ENCODE measurements around the gene STX8. TPM values are rescaled to one million over a fixed set of nuclear protein-coding genes. Genes with fewer than 3 reads are reported as not detected.

Gene STX8
- total and polyA plus RNA-seq, 7 donors = 40.4 to 104 (median 72.6) TPM

DNA sequence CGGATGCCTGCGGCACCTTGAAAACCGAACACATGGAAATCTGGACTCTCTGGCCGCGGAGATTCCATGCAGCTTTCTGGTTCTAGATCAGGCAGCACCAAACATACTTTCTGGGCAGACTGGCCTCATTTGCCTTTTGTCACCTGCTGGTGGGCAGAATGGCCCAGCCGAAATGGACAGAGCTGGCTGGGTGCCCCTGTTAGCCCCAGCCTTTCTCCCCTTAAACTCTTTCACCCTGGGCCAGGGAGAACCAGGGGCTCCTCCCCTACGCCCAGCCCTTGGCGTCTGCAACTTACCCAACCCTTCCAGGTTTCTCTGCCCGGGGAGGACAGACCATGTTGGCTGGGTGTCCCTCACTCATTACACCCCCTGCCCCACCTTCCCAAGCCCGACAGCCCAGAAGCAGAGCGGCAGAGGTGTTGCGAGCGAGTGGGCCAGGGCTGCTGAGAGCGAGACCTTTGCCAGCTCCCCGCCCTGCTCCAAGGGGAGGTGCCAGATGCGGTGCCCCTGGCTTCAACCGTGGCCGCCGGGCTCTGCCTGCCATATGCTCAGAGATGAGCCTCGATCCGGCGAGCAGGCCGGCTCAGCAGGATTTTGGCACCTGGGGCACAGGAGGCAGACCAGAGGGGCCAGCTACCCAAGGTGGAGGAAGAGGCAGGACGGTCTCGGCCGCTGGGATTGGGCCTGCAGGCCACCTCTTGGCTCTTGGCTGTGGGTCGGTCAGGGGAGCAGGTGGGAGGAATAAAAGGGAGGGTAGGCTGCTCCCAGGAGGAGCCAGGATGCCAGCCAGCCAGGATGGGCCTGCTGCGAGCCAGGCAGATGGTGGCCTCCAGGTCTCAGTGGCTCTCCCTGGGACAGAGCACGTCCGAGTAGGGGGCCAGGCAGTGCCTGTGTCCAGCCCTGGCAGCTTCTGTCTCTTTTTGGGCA, 363.0 kb downstream of the STX8 start:
- intact Hi-C loops (cut with DNase I) = no loop called here
- H3K4me3 ChIP-seq = no peak overlapping the region
- WGBS, 2 donors = 95% methylated on average over 30 of the region's 30 CpGs
- no peaks in the 10 kb centered on the region for H3K27me3 ChIP-seq
- DNase-seq = no peak
- H3K36me3 ChIP-seq = no peaks in the 10 kb centered on the region
- H3K9me3 ChIP-seq = peaks cover 0 to 9% (median 0%) of the 10 kb centered on the region in 4 donors
- TF ChIP-seq, protein P1, sequence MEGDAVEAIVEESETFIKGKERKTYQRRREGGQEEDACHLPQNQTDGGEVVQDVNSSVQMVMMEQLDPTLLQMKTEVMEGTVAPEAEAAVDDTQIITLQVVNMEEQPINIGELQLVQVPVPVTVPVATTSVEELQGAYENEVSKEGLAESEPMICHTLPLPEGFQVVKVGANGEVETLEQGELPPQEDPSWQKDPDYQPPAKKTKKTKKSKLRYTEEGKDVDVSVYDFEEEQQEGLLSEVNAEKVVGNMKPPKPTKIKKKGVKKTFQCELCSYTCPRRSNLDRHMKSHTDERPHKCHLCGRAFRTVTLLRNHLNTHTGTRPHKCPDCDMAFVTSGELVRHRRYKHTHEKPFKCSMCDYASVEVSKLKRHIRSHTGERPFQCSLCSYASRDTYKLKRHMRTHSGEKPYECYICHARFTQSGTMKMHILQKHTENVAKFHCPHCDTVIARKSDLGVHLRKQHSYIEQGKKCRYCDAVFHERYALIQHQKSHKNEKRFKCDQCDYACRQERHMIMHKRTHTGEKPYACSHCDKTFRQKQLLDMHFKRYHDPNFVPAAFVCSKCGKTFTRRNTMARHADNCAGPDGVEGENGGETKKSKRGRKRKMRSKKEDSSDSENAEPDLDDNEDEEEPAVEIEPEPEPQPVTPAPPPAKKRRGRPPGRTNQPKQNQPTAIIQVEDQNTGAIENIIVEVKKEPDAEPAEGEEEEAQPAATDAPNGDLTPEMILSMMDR (IDR thresholded peaks at IDR 0.05) = no peak
- no peak for TF ChIP-seq EP300 (IDR thresholded peaks at IDR 0.05)
- no peak for TF ChIP-seq POLR2A (IDR thresholded peaks at IDR 0.05)
- TF ChIP-seq POLR2AphosphoS5 (IDR thresholded peaks at IDR 0.05) = no peak
- H3K4me1 ChIP-seq = peaks cover 0 to 10% (median 7%) of the 10 kb centered on the region in 4 donors
- no peak overlapping the region for H3K27ac ChIP-seq

DNA sequence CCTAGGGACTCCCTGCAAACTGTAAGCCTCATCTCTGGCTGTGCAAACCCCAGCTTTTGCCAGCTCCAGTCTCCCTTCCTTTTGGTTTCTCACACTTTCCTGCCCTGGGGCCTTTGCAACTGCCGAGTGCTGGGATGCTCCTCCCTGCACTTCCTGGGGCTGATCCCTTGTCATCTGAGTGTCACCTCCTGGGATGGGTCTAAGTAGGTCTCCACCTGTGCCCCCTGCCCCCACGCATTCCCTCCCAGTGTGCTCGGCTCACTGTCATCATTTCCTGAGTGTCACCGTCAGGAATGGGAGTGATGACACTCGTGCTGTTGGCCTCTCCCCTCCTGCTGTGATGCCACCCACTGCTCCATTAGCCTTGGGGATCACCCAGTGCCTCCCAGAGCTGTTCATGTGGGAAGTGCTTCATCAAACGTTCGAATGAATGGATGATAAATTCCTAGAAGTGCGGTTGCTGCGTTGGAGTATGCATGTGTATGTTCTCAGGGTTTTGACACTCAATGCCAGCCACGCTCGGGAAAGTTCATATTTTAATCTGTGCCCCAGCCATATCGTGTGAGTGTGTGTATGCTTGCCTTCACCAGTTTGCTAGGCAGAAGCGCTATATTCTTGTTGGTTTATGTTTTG, 364.4 kb downstream of the STX8 start:
- H3K4me3 ChIP-seq = no peak overlapping the region
- peaks cover 0 to 9% (median 0%) of the 10 kb centered on the region in 4 donors for H3K9me3 ChIP-seq
- peaks cover 0 to 12% (median 4%) of the 10 kb centered on the region in 4 donors for H3K4me1 ChIP-seq
- no peak for TF ChIP-seq POLR2AphosphoS5 (IDR thresholded peaks at IDR 0.05)
- TF ChIP-seq EP300 (IDR thresholded peaks at IDR 0.05) = no peak
- TF ChIP-seq, protein P1 (IDR thresholded peaks at IDR 0.05) = no peak
- TF ChIP-seq POLR2A (IDR thresholded peaks at IDR 0.05) = no peak
- H3K36me3 ChIP-seq = no peaks in the 10 kb centered on the region
- DNase-seq = no peak
- H3K27ac ChIP-seq = no peak overlapping the region
- H3K27me3 ChIP-seq = no peaks in the 10 kb centered on the region
- intact Hi-C loops (cut with DNase I) = no loop called here
- 83 to 89% methylated on average over 13 of the region's 13 CpGs for WGBS, 2 donors

DNA sequence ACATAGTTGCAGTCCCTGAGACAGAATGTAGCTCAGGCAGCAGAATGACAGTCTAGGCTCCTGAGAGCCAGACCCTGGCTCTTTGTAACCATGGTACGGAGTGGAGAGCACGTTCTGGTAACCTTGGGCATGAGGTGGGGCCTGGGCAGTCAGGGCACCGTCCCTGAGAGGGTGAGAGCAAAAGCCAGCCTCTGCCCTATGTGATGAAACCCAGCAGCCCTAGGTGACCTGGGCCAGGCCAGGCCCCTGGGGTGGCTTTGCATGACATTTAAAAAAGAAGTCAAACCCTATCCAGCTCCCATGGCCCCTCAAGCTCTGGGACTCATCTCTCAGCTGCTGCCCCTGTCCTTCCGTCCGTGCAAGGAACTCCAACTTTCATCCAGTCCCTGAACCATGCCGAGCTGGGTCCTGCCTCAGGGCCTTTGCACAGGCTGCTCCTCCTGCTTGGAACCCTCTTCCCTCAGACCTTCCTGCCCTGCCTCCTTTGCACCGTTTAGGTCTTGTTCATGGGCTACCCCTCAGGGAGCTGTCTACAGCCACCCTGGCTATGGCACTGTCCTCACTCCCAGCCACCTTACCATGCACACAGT, 365.7 kb downstream of the STX8 start:
- Histone ChIP-seq H3K9me3 (peaks cover 0 to 3% (median 0%) of the 10 kb centered on the region in 4 donors), H3K27ac (no peak overlapping the region), H3K27me3 (no peaks in the 10 kb centered on the region), H3K36me3 (no peaks in the 10 kb centered on the region), H3K4me3 (no peak overlapping the region), H3K4me1 (peaks cover 0 to 19% (median 7%) of the 10 kb centered on the region in 4 donors)
- TF ChIP-seq, protein P1 (IDR thresholded peaks at IDR 0.05) = no peak
- TF ChIP-seq POLR2A (IDR thresholded peaks at IDR 0.05) = no peak
- TF ChIP-seq EP300 (IDR thresholded peaks at IDR 0.05) = no peak
- TF ChIP-seq POLR2AphosphoS5 (IDR thresholded peaks at IDR 0.05) = no peak
- intact Hi-C loops (cut with DNase I) = no loop called here
- WGBS, 2 donors = 84% methylated on average over 7 of the region's 7 CpGs
- DNase-seq = no peak

DNA sequence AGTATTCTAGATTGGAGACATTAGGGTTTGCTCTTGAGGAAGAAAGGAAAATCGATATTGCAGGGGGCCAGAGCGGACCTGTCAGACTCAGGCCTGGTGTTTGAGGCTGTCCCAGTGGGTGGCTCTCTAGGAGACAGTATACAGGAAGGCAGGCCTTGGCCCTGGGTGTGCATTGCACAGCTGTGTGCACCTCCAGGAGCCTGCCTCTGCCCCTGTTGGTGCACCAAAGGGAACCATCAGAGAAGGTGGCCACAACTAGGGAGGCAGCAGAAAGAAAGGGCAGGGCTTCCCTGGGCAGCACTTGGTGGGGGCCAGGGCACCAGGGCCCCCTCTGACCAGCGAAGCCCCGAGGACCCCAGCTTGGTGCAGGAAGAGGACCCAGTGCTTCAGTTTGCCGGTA, 366.3 kb downstream of the STX8 start:
- Histone ChIP-seq H3K9me3 (no peaks in the 10 kb centered on the region), H3K4me1 (peaks cover 0 to 19% (median 7%) of the 10 kb centered on the region in 4 donors), H3K36me3 (no peaks in the 10 kb centered on the region), H3K27ac (no peak overlapping the region), H3K27me3 (no peaks in the 10 kb centered on the region), H3K4me3 (no peak overlapping the region)
- DNase-seq = no peak
- 92 to 94% methylated on average over 5 of the region's 5 CpGs for WGBS, 2 donors
- intact Hi-C loops (cut with DNase I) = no loop called here
- TF ChIP-seq, protein P1 (IDR thresholded peaks at IDR 0.05) = no peak
- no peak for TF ChIP-seq POLR2A (IDR thresholded peaks at IDR 0.05)
- no peak for TF ChIP-seq EP300 (IDR thresholded peaks at IDR 0.05)
